Neural cell (in vitro differentiated cells): ENCODE data around the gene OCIAD2. TPM values are rescaled to one million over a fixed set of nuclear protein-coding genes. Genes with fewer than 3 reads are reported as not detected.
"Not testable (repeated sequence)": the region's sequence is repeated elsewhere in the genome, so short reads cannot be mapped to it uniquely, and the experiment has no call there.

Experiments used
- H2AFZ ChIP-seq: fragments of 200-600, 300-800 bp; sonication (generic), shearing (Covaris generic); 2 replicates; pipeline ENCODE4 v1.6.0; 2014; ENCODE audit warnings: low read depth, mild to moderate bottlenecking, antibody characterized with exemption, low read length, moderate library complexity
- H3F3A ChIP-seq: fragments of 200-600 bp; shearing (Covaris generic); 2 replicates; pipeline ENCODE4 v1.6.1; 2016; ENCODE audit warnings: mild to moderate bottlenecking, moderate library complexity, mixed read lengths, antibody characterized with exemption, low read length; ENCODE audit not compliant: insufficient read depth, poor library complexity, severe bottlenecking
- H3K27ac ChIP-seq: fragments of 200-600, 300-800 bp; sonication (generic), shearing (Covaris generic); 2 replicates; pipeline ENCODE4 v1.5.1; 2014; ENCODE audit warnings: mild to moderate bottlenecking, low read length, moderate library complexity
- H3K27me3 ChIP-seq: fragments of 300-800, 200-600 bp; sonication (generic), shearing (Covaris generic); 2 replicates; pipeline ENCODE4 v1.6.0; 2014; ENCODE audit warnings: mild to moderate bottlenecking, low read depth, low read length, moderate library complexity; ENCODE audit not compliant: insufficient read depth
- H3K36me3 ChIP-seq: fragments of 300-800, 200-600 bp; sonication (generic), shearing (Covaris generic); 2 replicates; pipeline ENCODE4 v1.5.1; 2014; ENCODE audit warnings: mild to moderate bottlenecking, antibody characterized with exemption, low read length, moderate library complexity; ENCODE audit not compliant: insufficient read depth
- H3K4me2 ChIP-seq: fragments of 300-800, 200-600 bp; sonication (generic), shearing (Covaris generic); 2 replicates; pipeline ENCODE4 v1.6.0; 2014; ENCODE audit warnings: mild to moderate bottlenecking, low read length
- H3K4me3 ChIP-seq: fragments of 300-800, 200-600 bp; sonication (generic), shearing (Covaris generic); 2 replicates; pipeline ENCODE4 v1.5.1; 2014; ENCODE audit warnings: mild to moderate bottlenecking, low read length, moderate library complexity
- H3K79me2 ChIP-seq: fragments of 200-600 bp; shearing (Covaris generic); replicated peaks from 2 replicates; pipeline ENCODE4 v1.6.0; 2014; ENCODE audit warnings: mild to moderate bottlenecking, low read length, moderate library complexity; ENCODE audit not compliant: insufficient read depth
- H3K9ac ChIP-seq: fragments of 300-800, 200-600 bp; sonication (generic), shearing (Covaris generic); 2 replicates; pipeline ENCODE4 v1.6.1; 2016; ENCODE audit warnings: mild to moderate bottlenecking, low read length, mixed read lengths
- H3K9me2 ChIP-seq: fragments of 200-600 bp; shearing (Covaris generic); 2 replicates; pipeline ENCODE4 v1.6.1; 2016; ENCODE audit warnings: mild to moderate bottlenecking, low read length, mixed read lengths; ENCODE audit not compliant: insufficient read depth
- H3K9me3 ChIP-seq: fragments of 200-600, 300-800 bp; sonication (generic), shearing (Covaris generic); 2 replicates; pipeline ENCODE4 v1.6.1; 2016; ENCODE audit warnings: mild to moderate bottlenecking, mixed run types, low read length, moderate library complexity, mixed read lengths
- H4K20me1 ChIP-seq: fragments of 200-600 bp; shearing (Covaris generic); 2 replicates; pipeline ENCODE4 v1.6.1; 2016; ENCODE audit warnings: mild to moderate bottlenecking, mixed run types; ENCODE audit not compliant: insufficient read depth
- CTCF ChIP-seq: fragments of 450-650 bp; IDR thresholded peaks from 2 replicates; pipeline ENCODE4 v1.5.1; 2014; ENCODE audit warnings: antibody characterized with exemption, mild to moderate bottlenecking, moderate library complexity; ENCODE audit not compliant: poor library complexity, severe bottlenecking
- EP300 ChIP-seq: fragments of 450-650 bp; conservative IDR thresholded peaks from 2 replicates; pipeline ENCODE4 v1.6.1; 2014; ENCODE audit warnings: antibody characterized with exemption, mild to moderate bottlenecking, moderate library complexity; ENCODE audit not compliant: poor library complexity, severe bottlenecking
- EZH2 ChIP-seq: fragments of 200-600, 300-800 bp; shearing (Covaris generic), sonication (generic); IDR thresholded peaks from 2 replicates; pipeline ENCODE4 v1.6.1; 2014; ENCODE audit warnings: antibody characterized with exemption, low read length, borderline replicate concordance, mild to moderate bottlenecking; ENCODE audit not compliant: insufficient read depth, poor library complexity, severe bottlenecking
- MXI1 ChIP-seq: fragments of 450-650 bp; conservative IDR thresholded peaks from 2 replicates; pipeline ENCODE4 v1.6.1; 2014; ENCODE audit warnings: antibody characterized with exemption, mild to moderate bottlenecking; ENCODE audit not compliant: poor library complexity, severe bottlenecking
- POLR2AphosphoS5 ChIP-seq: IDR thresholded peaks from 2 replicates; pipeline ENCODE4 v1.6.1; 2012
- RAD21 ChIP-seq: fragments of 450-650 bp; conservative IDR thresholded peaks from 2 replicates; pipeline ENCODE4 v1.6.1; 2014; ENCODE audit warnings: antibody characterized with exemption, mild to moderate bottlenecking, moderate library complexity
- SMC3 ChIP-seq: fragments of 450-650 bp; conservative IDR thresholded peaks from 2 replicates; pipeline ENCODE4 v1.6.1; 2014; ENCODE audit warnings: antibody characterized with exemption, mild to moderate bottlenecking, moderate library complexity; ENCODE audit not compliant: poor library complexity
- TAF1 ChIP-seq: IDR thresholded peaks from 2 replicates; pipeline ENCODE4 v1.6.1; 2012; ENCODE audit warnings: low read depth
- polyA plus RNA-seq: library from polyadenylated mRNA; depleted of rRNA; stranded (reverse); fragments of >200 nt; gene quantifications from 2 replicates; pipeline ENCODE4 v1.2.3, GENCODE V29; 2014
- TF ChIP-seq, protein P1 (sequence below): IDR thresholded peaks from 2 replicates; pipeline ENCODE4 v1.6.1; 2012; ENCODE audit warnings: borderline replicate concordance

Gene OCIAD2
- polyA plus RNA-seq, 1 donor from 2014 or later = 67.2 TPM

DNA sequence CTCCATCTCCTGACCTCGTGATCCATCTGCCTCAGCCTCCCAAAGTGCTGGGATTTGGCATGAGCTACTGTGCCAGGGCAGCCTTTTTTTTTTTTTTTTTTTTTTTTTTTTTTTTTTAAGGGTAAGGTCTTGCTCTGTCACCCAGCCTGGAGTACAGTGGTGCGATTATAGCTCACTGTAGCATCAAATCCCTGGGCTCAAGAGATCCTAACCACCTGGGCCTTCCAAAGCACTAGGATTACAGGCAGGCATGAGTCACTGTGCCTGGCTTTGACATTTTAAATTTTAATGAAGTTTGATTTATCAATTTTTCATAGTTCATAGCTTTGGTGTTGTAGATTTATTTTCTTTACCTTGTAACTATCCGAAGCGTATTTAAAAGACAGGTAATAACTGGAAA lies 17.8 kb upstream of the OCIAD2 start:
- H3K9me2 ChIP-seq = no peaks in the 10 kb centered on the region
- TF ChIP-seq EZH2 (no peak), RAD21 (no peak), POLR2AphosphoS5 (no peak), SMC3 (no peak), MXI1 (no peak), TAF1 (no peak), CTCF (no peak), EP300 (no peak)
- TF ChIP-seq, protein P1, sequence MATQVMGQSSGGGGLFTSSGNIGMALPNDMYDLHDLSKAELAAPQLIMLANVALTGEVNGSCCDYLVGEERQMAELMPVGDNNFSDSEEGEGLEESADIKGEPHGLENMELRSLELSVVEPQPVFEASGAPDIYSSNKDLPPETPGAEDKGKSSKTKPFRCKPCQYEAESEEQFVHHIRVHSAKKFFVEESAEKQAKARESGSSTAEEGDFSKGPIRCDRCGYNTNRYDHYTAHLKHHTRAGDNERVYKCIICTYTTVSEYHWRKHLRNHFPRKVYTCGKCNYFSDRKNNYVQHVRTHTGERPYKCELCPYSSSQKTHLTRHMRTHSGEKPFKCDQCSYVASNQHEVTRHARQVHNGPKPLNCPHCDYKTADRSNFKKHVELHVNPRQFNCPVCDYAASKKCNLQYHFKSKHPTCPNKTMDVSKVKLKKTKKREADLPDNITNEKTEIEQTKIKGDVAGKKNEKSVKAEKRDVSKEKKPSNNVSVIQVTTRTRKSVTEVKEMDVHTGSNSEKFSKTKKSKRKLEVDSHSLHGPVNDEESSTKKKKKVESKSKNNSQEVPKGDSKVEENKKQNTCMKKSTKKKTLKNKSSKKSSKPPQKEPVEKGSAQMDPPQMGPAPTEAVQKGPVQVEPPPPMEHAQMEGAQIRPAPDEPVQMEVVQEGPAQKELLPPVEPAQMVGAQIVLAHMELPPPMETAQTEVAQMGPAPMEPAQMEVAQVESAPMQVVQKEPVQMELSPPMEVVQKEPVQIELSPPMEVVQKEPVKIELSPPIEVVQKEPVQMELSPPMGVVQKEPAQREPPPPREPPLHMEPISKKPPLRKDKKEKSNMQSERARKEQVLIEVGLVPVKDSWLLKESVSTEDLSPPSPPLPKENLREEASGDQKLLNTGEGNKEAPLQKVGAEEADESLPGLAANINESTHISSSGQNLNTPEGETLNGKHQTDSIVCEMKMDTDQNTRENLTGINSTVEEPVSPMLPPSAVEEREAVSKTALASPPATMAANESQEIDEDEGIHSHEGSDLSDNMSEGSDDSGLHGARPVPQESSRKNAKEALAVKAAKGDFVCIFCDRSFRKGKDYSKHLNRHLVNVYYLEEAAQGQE = no peak
- H3K9ac ChIP-seq = no peak overlapping the region
- H3K4me3 ChIP-seq = no peak overlapping the region
- no peaks in the 10 kb centered on the region for H3F3A ChIP-seq
- no peaks in the 10 kb centered on the region for H3K27me3 ChIP-seq
- H3K79me2 ChIP-seq = no peaks in the 10 kb centered on the region
- H3K4me2 ChIP-seq = no peak overlapping the region
- no peaks in the 10 kb centered on the region for H3K9me3 ChIP-seq
- no peak overlapping the region for H3K27ac ChIP-seq
- no peaks in the 10 kb centered on the region for H4K20me1 ChIP-seq
- H2AFZ ChIP-seq = no peak overlapping the region
- H3K36me3 ChIP-seq = no peaks in the 10 kb centered on the region

GRCh38 chr4:48923065-48923464 lies 16.5 kb upstream of the OCIAD2 start:
- H4K20me1 ChIP-seq, H3F3A ChIP-seq, H3K36me3 ChIP-seq, H3K27ac ChIP-seq, H3K9ac ChIP-seq, H3K79me2 ChIP-seq, H3K9me3 ChIP-seq, H3K4me3 ChIP-seq, H3K9me2 ChIP-seq, H2AFZ ChIP-seq, H3K27me3 ChIP-seq, H3K4me2 ChIP-seq: not testable (repeated sequence)

DNA sequence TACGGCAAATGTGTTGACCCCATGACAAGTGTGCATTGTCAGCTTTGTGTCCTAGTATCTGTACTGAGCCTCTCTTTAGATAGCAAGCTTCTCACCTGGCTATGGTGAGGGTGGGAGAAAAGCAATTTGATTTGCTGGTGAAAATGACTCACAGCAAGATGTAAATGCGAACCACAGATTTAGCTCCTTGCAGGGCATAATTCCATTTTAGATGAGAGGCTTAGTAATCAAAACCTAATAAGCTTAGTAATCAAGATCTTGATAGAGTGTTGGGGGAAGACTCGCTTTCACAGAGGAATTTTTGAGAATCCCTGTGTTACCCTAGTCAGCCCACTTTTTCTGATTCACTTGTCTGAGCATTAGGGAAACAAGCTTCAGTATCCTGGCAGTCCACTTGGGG lies 7.7 kb upstream of the OCIAD2 start:
- Histone ChIP-seq H3K9ac (no peak overlapping the region), H3K36me3 (no peaks in the 10 kb centered on the region), H3K9me3 (no peaks in the 10 kb centered on the region), H3K4me3 (no peak overlapping the region), H3K27me3 (no peaks in the 10 kb centered on the region), H3K4me2 (no peak overlapping the region), H3K27ac (no peak overlapping the region), H3F3A (no peaks in the 10 kb centered on the region), H3K79me2 (no peaks in the 10 kb centered on the region), H3K9me2 (no peaks in the 10 kb centered on the region), H4K20me1 (no peaks in the 10 kb centered on the region), H2AFZ (no peak overlapping the region)
- no peak for TF ChIP-seq POLR2AphosphoS5
- no peak for TF ChIP-seq EP300
- no peak for TF ChIP-seq EZH2
- TF ChIP-seq TAF1 = no peak
- no peak for TF ChIP-seq SMC3
- no peak for TF ChIP-seq MXI1
- no peak for TF ChIP-seq RAD21
- TF ChIP-seq CTCF = no peak
- TF ChIP-seq, protein P1 = no peak
